Liver (tissue), 9 donors: ENCODE data around the gene NBEAL2. TPM values are rescaled to one million over a fixed set of nuclear protein-coding genes. Genes with fewer than 3 reads are reported as not detected.

Experiments
- DNase-seq: peaks from one replicate; pipeline ENCODE4 v3.0.0-alpha.2; 2017; ENCODE audit warnings: low spot score
- H3K27ac ChIP-seq, 2 donors: one replicate each; pipeline ENCODE4 v1.7.0; 2013; ENCODE audit warnings: inconsistent platforms in 2 of 2, low read length in 2 of 2, control low read depth in 1 of 2, low read depth in 1 of 2, mild to moderate bottlenecking in 1 of 2
- H3K27me3 ChIP-seq, 4 donors: one replicate each; pipeline versions ENCODE4 v1.6.1 to v1.7.0; 2013; ENCODE audit warnings: low read length in 3 of 4, inconsistent platforms in 1 of 4, mild to moderate bottlenecking in 1 of 4, moderate library complexity in 1 of 4; ENCODE audit not compliant: control insufficient read depth in 4 of 4, insufficient read depth in 4 of 4
- H3K36me3 ChIP-seq, 4 donors: one replicate each; pipeline versions ENCODE4 v1.6.1 to v1.7.0; 2013; ENCODE audit warnings: low read length in 3 of 4, mild to moderate bottlenecking in 3 of 4, low read depth in 1 of 4, moderate library complexity in 1 of 4; ENCODE audit not compliant: control insufficient read depth in 4 of 4, insufficient read depth in 3 of 4
- H3K4me1 ChIP-seq, 4 donors: one replicate each; pipeline versions ENCODE4 v1.6.1 to v1.7.0; 2013; ENCODE audit warnings: low read length in 3 of 4, mild to moderate bottlenecking in 3 of 4, moderate library complexity in 1 of 4; ENCODE audit not compliant: control insufficient read depth in 4 of 4, insufficient read depth in 4 of 4
- H3K4me3 ChIP-seq, 3 donors: one replicate each; pipeline versions ENCODE4 v1.6.1 to v1.7.0; 2013; ENCODE audit warnings: low read length in 3 of 3, control low read depth in 1 of 3, low read depth in 1 of 3, mild to moderate bottlenecking in 1 of 3
- H3K9ac ChIP-seq, 2 donors: one replicate each; pipeline ENCODE4 v1.7.0; 2013; ENCODE audit warnings: low read length in 2 of 2, mild to moderate bottlenecking in 2 of 2, moderate library complexity in 2 of 2, control low read depth in 1 of 2, low read depth in 1 of 2
- H3K9me3 ChIP-seq, 4 donors: one replicate each; pipeline versions ENCODE4 v1.6.1 to v1.7.0; 2013; ENCODE audit warnings: low read length in 3 of 4; ENCODE audit not compliant: control insufficient read depth in 4 of 4
- EGR1 ChIP-seq, 2 donors: IDR thresholded peaks; 2 replicates each; pipeline ENCODE4 v1.6.1; 2016 to 2018; ENCODE audit warnings: antibody characterized with exemption in 2 of 2, low read depth in 2 of 2
- FOXA1 ChIP-seq: IDR thresholded peaks from 2 replicates; pipeline ENCODE4 v1.6.1; 2016; ENCODE audit warnings: antibody characterized with exemption
- FOXA2 ChIP-seq: IDR thresholded peaks from 2 replicates; pipeline ENCODE4 v1.6.1; 2016; ENCODE audit warnings: antibody characterized with exemption
- GABPA ChIP-seq, 2 donors: IDR thresholded peaks in 1 of 2; conservative IDR thresholded peaks in 1 of 2; 2 replicates each; pipeline ENCODE4 v1.6.1; 2016; ENCODE audit warnings: antibody characterized with exemption in 2 of 2, mild to moderate bottlenecking in 1 of 2, moderate library complexity in 1 of 2
- HNF4A ChIP-seq, 2 donors: conservative IDR thresholded peaks; 2 replicates each; pipeline ENCODE4 v1.6.1; 2016; ENCODE audit warnings: antibody characterized with exemption in 2 of 2, mild to moderate bottlenecking in 2 of 2
- HNF4G ChIP-seq: IDR thresholded peaks from 2 replicates; pipeline ENCODE4 v1.6.1; 2016; ENCODE audit warnings: antibody characterized with exemption
- JUND ChIP-seq, 2 donors: IDR thresholded peaks; 2 replicates each; pipeline ENCODE4 v1.6.1; 2016; ENCODE audit warnings: antibody characterized with exemption in 2 of 2
- NR2F2 ChIP-seq: IDR thresholded peaks from 2 replicates; pipeline ENCODE4 v1.6.1; 2016; ENCODE audit warnings: antibody characterized with exemption
- REST ChIP-seq: IDR thresholded peaks from 2 replicates; pipeline ENCODE4 v1.6.1; 2016; ENCODE audit warnings: antibody characterized with exemption, mild to moderate bottlenecking
- RXRA ChIP-seq, 2 donors: IDR thresholded peaks; 2 replicates each; pipeline ENCODE4 v1.6.1; 2017 to 2018; ENCODE audit warnings: antibody characterized with exemption in 2 of 2, mild to moderate bottlenecking in 1 of 2
- SP1 ChIP-seq: IDR thresholded peaks from 2 replicates; pipeline ENCODE4 v1.6.1; 2018; ENCODE audit warnings: antibody characterized with exemption, mild to moderate bottlenecking
- TAF1 ChIP-seq: conservative IDR thresholded peaks from 2 replicates; pipeline ENCODE4 v1.6.1; 2016; ENCODE audit warnings: antibody characterized with exemption, mild to moderate bottlenecking
- YY1 ChIP-seq: IDR thresholded peaks from 2 replicates; pipeline ENCODE4 v1.6.1; 2016; ENCODE audit warnings: antibody characterized with exemption, mild to moderate bottlenecking
- WGBS: extraction: QIAGEN DNeasy Blood & Tissue Kit; methylation state at CpG from one replicate; pipeline ENCODE4 v1.1.7; 2013; 5-methylcytosine and 5-hydroxymethylcytosine counted together
- polyA plus RNA-seq, 2 donors: library from polyadenylated mRNA; stranded (reverse) in 1 of 2; unstranded in 1 of 2; fragments of 200-250 nt in 1 of 2; fragments of >200 nt in 1 of 2; fragmentation: Nextera tagmentation in 1 of 2; extraction: Ambion mirVana in 1 of 2; gene quantifications; one replicate each; pipeline versions ENCODE4 v1.2.1 to v1.2.3, GENCODE V29; 2013 to 2015
- total RNA-seq, 2 donors: library from RNA; depleted of rRNA; stranded (reverse); fragments of >200 nt; gene quantifications; one replicate each; pipeline ENCODE4 v1.2.3, GENCODE V29; 2014
- TF ChIP-seq, protein P1 (sequence below): IDR thresholded peaks from 2 replicates; pipeline ENCODE4 v1.6.1; 2016; ENCODE audit warnings: antibody characterized with exemption
- TF ChIP-seq, protein P2 (sequence below): IDR thresholded peaks from 2 replicates; pipeline ENCODE4 v1.6.1; 2016; ENCODE audit warnings: antibody characterized with exemption
- TF ChIP-seq, protein P3 (sequence below): IDR thresholded peaks from 2 replicates; pipeline ENCODE4 v1.6.1; 2016; ENCODE audit warnings: antibody characterized with exemption
- TF ChIP-seq, protein P4 (sequence below): fragments of 150-350 bp; IDR thresholded peaks from 2 replicates; pipeline ENCODE4 v1.5.1; 2017; ENCODE audit warnings: improper control_type of control experiment, low read depth, low read length; ENCODE audit not compliant: missing input control
- donor health status: healthy.
- donor health status: healthy.
- donor health status: healthy.
- donor health status: healthy.
- donor health status: healthy.

Gene NBEAL2
- total and polyA plus RNA-seq, 4 donors: 2.0 to 20.7 (median 7.6) TPM

DNA sequence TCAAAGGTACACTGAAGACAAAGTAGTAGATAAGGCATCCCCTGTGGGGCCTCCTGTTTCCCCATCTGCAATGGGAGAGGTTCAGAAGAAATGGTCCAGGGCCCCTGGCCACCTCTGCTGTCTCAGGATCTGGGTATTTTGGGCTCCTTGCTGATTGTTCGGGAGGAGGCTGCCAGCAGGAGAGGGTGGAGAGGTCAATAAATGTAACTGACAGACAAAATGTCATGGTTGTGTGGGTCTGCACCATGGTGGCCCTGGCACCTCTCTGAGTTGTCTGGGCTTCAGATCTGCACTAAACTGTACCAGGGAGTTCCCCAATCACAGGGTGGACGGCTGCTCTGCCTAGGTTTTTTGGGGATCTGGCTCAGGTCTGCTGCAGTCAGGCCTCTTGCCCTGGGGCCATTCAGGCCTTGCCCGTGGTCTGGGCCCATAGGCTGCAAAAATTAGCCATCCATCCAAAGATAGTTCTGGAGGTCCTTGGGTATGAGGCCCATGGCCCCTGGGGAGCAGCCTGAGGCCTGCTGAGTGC is 7.4 kb downstream of the NBEAL2 start:
- Histone ChIP-seq H3K27me3 (no peaks in the 10 kb centered on the region), H3K4me3 (no peak overlapping the region)
- WGBS: 87% methylated on average over 3 of the region's 3 CpGs

GRCh38 chr3:46987319-46987742 is 7.9 kb downstream of the NBEAL2 start:
- TF ChIP-seq, protein P1, sequence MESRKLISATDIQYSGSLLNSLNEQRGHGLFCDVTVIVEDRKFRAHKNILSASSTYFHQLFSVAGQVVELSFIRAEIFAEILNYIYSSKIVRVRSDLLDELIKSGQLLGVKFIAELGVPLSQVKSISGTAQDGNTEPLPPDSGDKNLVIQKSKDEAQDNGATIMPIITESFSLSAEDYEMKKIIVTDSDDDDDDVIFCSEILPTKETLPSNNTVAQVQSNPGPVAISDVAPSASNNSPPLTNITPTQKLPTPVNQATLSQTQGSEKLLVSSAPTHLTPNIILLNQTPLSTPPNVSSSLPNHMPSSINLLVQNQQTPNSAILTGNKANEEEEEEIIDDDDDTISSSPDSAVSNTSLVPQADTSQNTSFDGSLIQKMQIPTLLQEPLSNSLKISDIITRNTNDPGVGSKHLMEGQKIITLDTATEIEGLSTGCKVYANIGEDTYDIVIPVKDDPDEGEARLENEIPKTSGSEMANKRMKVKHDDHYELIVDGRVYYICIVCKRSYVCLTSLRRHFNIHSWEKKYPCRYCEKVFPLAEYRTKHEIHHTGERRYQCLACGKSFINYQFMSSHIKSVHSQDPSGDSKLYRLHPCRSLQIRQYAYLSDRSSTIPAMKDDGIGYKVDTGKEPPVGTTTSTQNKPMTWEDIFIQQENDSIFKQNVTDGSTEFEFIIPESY: no peak
- TF ChIP-seq REST: no peak
- no peak for TF ChIP-seq SP1
- no peak for TF ChIP-seq NR2F2
- TF ChIP-seq GABPA (IDR thresholded peaks at IDR 0.05 in 1 of 2, conservative IDR thresholded peaks at IDR 0.05 in 1 of 2): no peak
- TF ChIP-seq RXRA (IDR thresholded peaks at IDR 0.05): no peak
- TF ChIP-seq FOXA1: no peak
- TF ChIP-seq JUND (IDR thresholded peaks at IDR 0.05): no peak
- TF ChIP-seq, protein P2, sequence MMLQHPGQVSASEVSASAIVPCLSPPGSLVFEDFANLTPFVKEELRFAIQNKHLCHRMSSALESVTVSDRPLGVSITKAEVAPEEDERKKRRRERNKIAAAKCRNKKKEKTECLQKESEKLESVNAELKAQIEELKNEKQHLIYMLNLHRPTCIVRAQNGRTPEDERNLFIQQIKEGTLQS: no peak
- no peak for TF ChIP-seq FOXA2
- no peak for TF ChIP-seq HNF4A (conservative IDR thresholded peaks at IDR 0.05)
- TF ChIP-seq, protein P3, sequence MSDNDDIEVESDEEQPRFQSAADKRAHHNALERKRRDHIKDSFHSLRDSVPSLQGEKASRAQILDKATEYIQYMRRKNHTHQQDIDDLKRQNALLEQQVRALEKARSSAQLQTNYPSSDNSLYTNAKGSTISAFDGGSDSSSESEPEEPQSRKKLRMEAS: no peak
- TF ChIP-seq, protein P4, sequence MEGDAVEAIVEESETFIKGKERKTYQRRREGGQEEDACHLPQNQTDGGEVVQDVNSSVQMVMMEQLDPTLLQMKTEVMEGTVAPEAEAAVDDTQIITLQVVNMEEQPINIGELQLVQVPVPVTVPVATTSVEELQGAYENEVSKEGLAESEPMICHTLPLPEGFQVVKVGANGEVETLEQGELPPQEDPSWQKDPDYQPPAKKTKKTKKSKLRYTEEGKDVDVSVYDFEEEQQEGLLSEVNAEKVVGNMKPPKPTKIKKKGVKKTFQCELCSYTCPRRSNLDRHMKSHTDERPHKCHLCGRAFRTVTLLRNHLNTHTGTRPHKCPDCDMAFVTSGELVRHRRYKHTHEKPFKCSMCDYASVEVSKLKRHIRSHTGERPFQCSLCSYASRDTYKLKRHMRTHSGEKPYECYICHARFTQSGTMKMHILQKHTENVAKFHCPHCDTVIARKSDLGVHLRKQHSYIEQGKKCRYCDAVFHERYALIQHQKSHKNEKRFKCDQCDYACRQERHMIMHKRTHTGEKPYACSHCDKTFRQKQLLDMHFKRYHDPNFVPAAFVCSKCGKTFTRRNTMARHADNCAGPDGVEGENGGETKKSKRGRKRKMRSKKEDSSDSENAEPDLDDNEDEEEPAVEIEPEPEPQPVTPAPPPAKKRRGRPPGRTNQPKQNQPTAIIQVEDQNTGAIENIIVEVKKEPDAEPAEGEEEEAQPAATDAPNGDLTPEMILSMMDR: no peak
- no peak for TF ChIP-seq TAF1
- TF ChIP-seq YY1: no peak
- TF ChIP-seq HNF4G: no peak
- no peak for TF ChIP-seq EGR1 (IDR thresholded peaks at IDR 0.05; ENCODE audit: low read depth in 2 of 2)
- Histone ChIP-seq H3K9ac (no peak overlapping the region), H3K9me3 (no peaks in the 10 kb centered on the region), H3K4me3 (no peak overlapping the region), H3K4me1 (peaks cover 0 to 16% (median 3%) of the 10 kb centered on the region in 4 donors), H3K36me3 (no peaks in the 10 kb centered on the region), H3K27me3 (no peaks in the 10 kb centered on the region), H3K27ac (peak overlapping the region; percentile 2 to 3)
- DNase-seq: no peak
- WGBS: 76% methylated on average over 9 of the region's 9 CpGs

More for the DNA sequence above, 7.4 kb downstream of the NBEAL2 start:
- peaks cover 0 to 16% (median 3%) of the 10 kb centered on the region in 4 donors for H3K4me1 ChIP-seq
- H3K36me3 ChIP-seq: no peaks in the 10 kb centered on the region
- DNase-seq: no peak
- no peaks in the 10 kb centered on the region for H3K9me3 ChIP-seq
- H3K9ac ChIP-seq: no peak overlapping the region
- H3K27ac ChIP-seq: peak overlapping the region; percentile 2 to 3
- no peak for TF ChIP-seq HNF4G
- TF ChIP-seq, protein P1: no peak
